Thoracic aorta (tissue), 2 donors: ENCODE data around the gene OR8J3. TPM values are rescaled to one million over a fixed set of nuclear protein-coding genes. Genes with fewer than 3 reads are reported as not detected.

ENCODE experiments used
- ATAC-seq: fragments of 150-250 bp; one replicate; pipeline ENCODE4 v1.8.0; 2017; ENCODE audit warnings: low read depth; ENCODE audit not compliant: insufficient number of reproducible peaks, low FRiP score
- DNase-seq: peaks from one replicate; pipeline ENCODE4 v3.0.0-alpha.2; 2020; ENCODE audit warnings: low spot score
- H3K27ac ChIP-seq, 2 donors: fragments of 200-600 bp; sonication (generic); 1 replicate in 1 of 2; 2 replicates in 1 of 2; pipeline ENCODE4 v1.5.1; 2016; ENCODE audit warnings: mild to moderate bottlenecking in 2 of 2, moderate library complexity in 2 of 2
- H3K27me3 ChIP-seq: fragments of 200-600 bp; sonication (generic); replicated peaks from 2 replicates; pipeline ENCODE4 v1.6.0; 2016; ENCODE audit warnings: mild to moderate bottlenecking; ENCODE audit not compliant: insufficient read depth
- H3K36me3 ChIP-seq: fragments of 200-600 bp; sonication (generic); one replicate; pipeline ENCODE4 v1.5.1; 2016
- H3K4me1 ChIP-seq, 2 donors: fragments of 200-600 bp; sonication (generic); 1 replicate in 1 of 2; 2 replicates in 1 of 2; pipeline versions ENCODE4 v1.5.1 to v1.6.0; 2016; ENCODE audit warnings: low read depth in 2 of 2, mild to moderate bottlenecking in 1 of 2; ENCODE audit not compliant: control insufficient read depth in 1 of 2
- H3K4me3 ChIP-seq: fragments of 200-600 bp; sonication (generic); 2 replicates; pipeline ENCODE4 v1.5.1; 2016; ENCODE audit warnings: mild to moderate bottlenecking
- H3K9me3 ChIP-seq: fragments of 200-600 bp; sonication (generic); 2 replicates; pipeline ENCODE4 v1.5.1; 2016
- total RNA-seq, 2 donors: library from RNA; depleted of rRNA; stranded (reverse); fragments of >200 nt; gene quantifications; one replicate each; pipeline versions ENCODE4 v1.1.0 to v1.2.3, GENCODE V29; 2016
- TF ChIP-seq, protein P1 (sequence below): fragments of 200-600 bp; sonication (generic); IDR thresholded peaks from one replicate; pipeline ENCODE4 v1.5.1; 2019; ENCODE audit warnings: antibody characterized with exemption

Gene OR8J3
- total RNA-seq, 2 donors from 2014 or later = not detected

DNA sequence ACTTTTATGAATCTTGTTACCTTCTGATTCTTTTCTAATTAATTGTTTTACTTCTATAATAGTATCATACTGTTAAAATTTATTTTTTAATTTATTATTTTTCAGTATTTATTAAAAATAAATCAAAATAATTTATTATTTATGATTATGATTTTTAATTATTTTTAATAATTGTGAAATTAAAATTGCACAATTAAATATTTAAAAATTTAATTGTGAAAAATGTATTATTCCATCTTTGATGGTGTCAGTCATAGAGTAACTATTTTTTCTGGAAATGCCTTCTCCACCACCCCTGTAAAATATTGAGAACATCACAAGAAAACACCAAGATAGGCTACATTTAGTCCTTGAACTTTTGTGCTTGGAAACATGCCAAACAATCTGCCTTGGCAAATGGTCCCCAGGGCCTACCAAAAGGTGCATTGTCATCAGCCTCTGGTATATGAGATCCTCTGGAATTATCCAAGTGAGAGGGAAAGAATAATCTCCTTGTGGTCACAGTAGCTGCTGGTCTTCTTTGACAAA, 36.7 kb downstream of the OR8J3 start, which contains the start of gene OR8H2:
OR8H2 (plus strand) TSS at position 478 of the 528 bp plus-strand sequence. CDS start 1,356 bp downstream, outside the sequence.
- no peak within 1 kb of the TSS for H3K27ac ChIP-seq
- no peak within 1 kb of the TSS for H3K4me3 ChIP-seq
- no peak for ATAC-seq
- no peaks in the 10 kb centered on the region for H3K36me3 ChIP-seq
- DNase-seq = no peak
- H3K27me3 ChIP-seq = no peaks in the 10 kb centered on the region
- H3K9me3 ChIP-seq = no peaks in the 10 kb centered on the region
- H3K4me1 ChIP-seq = no peaks in the 10 kb centered on the region
- TF ChIP-seq, protein P1, sequence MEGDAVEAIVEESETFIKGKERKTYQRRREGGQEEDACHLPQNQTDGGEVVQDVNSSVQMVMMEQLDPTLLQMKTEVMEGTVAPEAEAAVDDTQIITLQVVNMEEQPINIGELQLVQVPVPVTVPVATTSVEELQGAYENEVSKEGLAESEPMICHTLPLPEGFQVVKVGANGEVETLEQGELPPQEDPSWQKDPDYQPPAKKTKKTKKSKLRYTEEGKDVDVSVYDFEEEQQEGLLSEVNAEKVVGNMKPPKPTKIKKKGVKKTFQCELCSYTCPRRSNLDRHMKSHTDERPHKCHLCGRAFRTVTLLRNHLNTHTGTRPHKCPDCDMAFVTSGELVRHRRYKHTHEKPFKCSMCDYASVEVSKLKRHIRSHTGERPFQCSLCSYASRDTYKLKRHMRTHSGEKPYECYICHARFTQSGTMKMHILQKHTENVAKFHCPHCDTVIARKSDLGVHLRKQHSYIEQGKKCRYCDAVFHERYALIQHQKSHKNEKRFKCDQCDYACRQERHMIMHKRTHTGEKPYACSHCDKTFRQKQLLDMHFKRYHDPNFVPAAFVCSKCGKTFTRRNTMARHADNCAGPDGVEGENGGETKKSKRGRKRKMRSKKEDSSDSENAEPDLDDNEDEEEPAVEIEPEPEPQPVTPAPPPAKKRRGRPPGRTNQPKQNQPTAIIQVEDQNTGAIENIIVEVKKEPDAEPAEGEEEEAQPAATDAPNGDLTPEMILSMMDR = no peak

GRCh38 chr11:56093008-56093407, 47.0 kb downstream of the OR8J3 start, which contains the start of gene OR8I2:
TSS of gene OR8I2 (plus strand) at chr11:56093308. CDS start at chr11:56093308, 0 bp downstream.
- no peak for DNase-seq
- H3K4me3 ChIP-seq = no peak within 1 kb of the TSS

DNA sequence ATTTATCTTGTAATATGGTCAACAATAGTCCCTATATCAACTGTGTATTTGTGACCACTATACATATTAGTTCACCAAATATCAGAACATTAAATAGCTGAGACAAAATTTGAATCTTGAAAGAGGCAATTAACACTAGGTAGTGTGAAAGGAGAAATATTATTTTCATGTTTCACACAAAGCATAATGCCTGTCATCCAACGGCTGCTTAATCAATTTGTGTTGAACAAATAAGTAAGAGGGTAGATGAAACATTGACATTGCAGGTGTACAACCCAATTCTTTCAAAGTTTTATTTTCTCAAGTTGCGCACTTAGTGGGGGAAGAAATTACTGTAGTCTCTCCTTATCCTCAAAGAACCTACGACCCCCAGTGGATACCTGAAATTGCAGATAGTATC, 50.3 kb downstream of the OR8J3 start:
- ATAC-seq (no peak), DNase-seq (no peak)
- H3K27ac ChIP-seq = no peak overlapping the region
- H3K4me1 ChIP-seq = no peaks in the 10 kb centered on the region
- no peaks in the 10 kb centered on the region for H3K9me3 ChIP-seq
- H3K27me3 ChIP-seq = no peaks in the 10 kb centered on the region
- TF ChIP-seq, protein P1 = no peak
- H3K4me3 ChIP-seq = no peak overlapping the region
- H3K36me3 ChIP-seq = no peaks in the 10 kb centered on the region

More at GRCh38 chr11:56093008-56093407, 47.0 kb downstream of the OR8J3 start, which contains the start of gene OR8I2:
- H3K27me3 ChIP-seq = no peaks in the 10 kb centered on the region
- no peak for ATAC-seq
- no peaks in the 10 kb centered on the region for H3K4me1 ChIP-seq
- H3K9me3 ChIP-seq = no peaks in the 10 kb centered on the region
- TF ChIP-seq, protein P1 = no peak
- no peaks in the 10 kb centered on the region for H3K36me3 ChIP-seq
- H3K27ac ChIP-seq = no peak within 1 kb of the TSS

Other genes starting within 250 kb of the OR8J3 start
- gene OR5W2, start 225.6 kb downstream of the OR8J3 start, total RNA-seq = not detected
- gene OR5I1, start 203.8 kb downstream of the OR8J3 start, total RNA-seq = not detected
- not detected for gene OR10AG1, start 170.3 kb downstream of the OR8J3 start, total RNA-seq
- gene OR5F1, start 145.6 kb downstream of the OR8J3 start, total RNA-seq = not detected
- gene OR5AS1, start 112.5 kb downstream of the OR8J3 start, total RNA-seq = not detected
- gene OR8I2, start 46.9 kb downstream of the OR8J3 start, total RNA-seq = not detected
- not detected for gene OR8H2, start 36.5 kb downstream of the OR8J3 start, total RNA-seq
- not detected for gene OR8H3, start 17.8 kb downstream of the OR8J3 start, total RNA-seq
- not detected for gene OR8K5, start 20.1 kb upstream of the OR8J3 start, total RNA-seq
- gene OR5J2, start 36.4 kb upstream of the OR8J3 start, total RNA-seq = not detected
- not detected for gene OR5T2, start 94.1 kb upstream of the OR8J3 start, total RNA-seq
- gene OR5T3, start 112.1 kb upstream of the OR8J3 start, total RNA-seq = not detected
- gene OR5T1, start 134.0 kb upstream of the OR8J3 start, total RNA-seq = not detected
- gene OR8H1, start 152.1 kb upstream of the OR8J3 start, total RNA-seq = not detected
- gene OR8K3, start 174.9 kb upstream of the OR8J3 start, total RNA-seq = not detected
- gene OR8K1, start 205.8 kb upstream of the OR8J3 start, total RNA-seq = not detected
- not detected for gene OR8J1, start 214.1 kb upstream of the OR8J3 start, total RNA-seq
- not detected for gene OR8U1, start 235.4 kb upstream of the OR8J3 start, total RNA-seq